GM18907 (cell line): Measurements from ENCODE around the gene BIRC5.

ENCODE experiments used
- ATAC-seq: cut with Tn5 transposase; IDR thresholded peaks from one replicate; pipeline ENCODE4 v1.9.1; 2021; ENCODE audit warnings: mild to moderate bottlenecking, moderate library complexity; ENCODE audit not compliant: unreplicated experiment

BIRC5 gene

DNA sequence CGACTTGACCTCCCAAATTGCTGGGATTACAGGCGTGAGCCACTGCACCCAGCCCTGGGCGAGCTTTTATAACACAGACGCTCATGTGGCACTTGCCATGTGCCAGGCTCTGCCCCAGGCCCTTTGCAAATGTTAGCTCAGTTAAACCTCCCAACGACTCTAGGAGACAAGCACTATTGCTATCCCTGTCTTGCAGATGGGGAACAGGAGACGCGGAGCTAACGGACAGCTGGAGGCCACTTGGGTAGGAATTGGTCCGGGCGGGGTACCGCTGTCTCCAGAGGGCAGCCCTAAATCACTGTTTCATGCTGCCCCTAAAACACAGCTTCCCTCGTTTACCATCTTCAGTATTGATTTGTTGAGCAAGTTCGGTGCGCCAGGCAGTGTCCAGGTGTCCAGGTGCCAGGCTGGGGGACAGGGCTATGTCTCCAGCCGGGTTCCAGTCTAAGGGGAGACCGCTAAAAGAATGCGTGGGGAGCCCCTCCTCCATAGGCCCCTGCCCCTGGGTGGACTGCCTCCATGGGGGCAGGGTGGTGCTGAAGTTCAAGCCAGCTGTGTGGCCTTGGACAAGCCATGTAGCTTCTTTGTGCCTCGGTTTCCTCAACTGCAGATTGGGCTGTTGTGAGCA is 41.1 kb downstream of the BIRC5 start:
- ATAC-seq, result no peak

DNA sequence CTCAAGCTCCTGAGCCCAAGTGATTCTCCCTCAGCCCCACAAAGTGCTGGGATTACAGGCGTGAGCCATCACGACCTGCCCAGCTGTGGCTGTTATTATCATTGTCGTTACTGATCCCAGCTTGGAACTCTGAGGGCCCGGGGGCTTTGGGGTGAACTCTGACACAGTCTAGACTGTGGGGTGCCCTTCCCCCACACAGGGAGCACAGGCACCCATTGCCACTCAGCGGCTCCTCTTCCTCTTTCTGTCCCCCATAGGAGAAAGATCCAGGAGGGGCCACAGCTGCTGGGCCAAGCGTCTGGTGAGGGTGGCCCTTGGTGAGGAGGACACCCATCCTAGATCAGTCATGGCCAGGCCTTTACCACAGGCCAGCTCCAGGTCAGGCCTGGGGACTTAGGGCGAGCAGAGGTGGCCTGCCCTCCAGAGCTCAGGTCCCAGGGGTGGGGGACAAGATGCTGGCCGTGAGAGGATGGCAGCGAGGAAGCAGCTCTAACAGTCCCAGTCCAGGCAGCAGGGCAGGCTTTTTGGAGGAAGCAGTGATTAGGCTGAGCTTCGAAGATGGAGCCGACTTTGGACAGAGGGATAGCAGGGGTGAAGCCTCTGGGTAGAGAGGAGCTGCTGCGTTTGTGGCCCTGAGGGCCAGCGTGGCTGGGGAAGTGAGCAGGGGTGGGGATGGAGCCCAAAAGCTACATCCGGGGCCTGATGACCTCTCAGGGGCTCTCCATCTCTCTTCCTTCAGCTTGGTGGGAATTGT is 42.1 kb downstream of the BIRC5 start:
- ATAC-seq, result no peak

- ATAC-seq, result no peak
Measured at GRCh38 chr17:78256707-78257591, 42.9 kb downstream of the BIRC5 start.

- peak; percentile 41 for ATAC-seq
Measured at GRCh38 chr17:78257810-78258322, 43.8 kb downstream of the BIRC5 start.

DNA sequence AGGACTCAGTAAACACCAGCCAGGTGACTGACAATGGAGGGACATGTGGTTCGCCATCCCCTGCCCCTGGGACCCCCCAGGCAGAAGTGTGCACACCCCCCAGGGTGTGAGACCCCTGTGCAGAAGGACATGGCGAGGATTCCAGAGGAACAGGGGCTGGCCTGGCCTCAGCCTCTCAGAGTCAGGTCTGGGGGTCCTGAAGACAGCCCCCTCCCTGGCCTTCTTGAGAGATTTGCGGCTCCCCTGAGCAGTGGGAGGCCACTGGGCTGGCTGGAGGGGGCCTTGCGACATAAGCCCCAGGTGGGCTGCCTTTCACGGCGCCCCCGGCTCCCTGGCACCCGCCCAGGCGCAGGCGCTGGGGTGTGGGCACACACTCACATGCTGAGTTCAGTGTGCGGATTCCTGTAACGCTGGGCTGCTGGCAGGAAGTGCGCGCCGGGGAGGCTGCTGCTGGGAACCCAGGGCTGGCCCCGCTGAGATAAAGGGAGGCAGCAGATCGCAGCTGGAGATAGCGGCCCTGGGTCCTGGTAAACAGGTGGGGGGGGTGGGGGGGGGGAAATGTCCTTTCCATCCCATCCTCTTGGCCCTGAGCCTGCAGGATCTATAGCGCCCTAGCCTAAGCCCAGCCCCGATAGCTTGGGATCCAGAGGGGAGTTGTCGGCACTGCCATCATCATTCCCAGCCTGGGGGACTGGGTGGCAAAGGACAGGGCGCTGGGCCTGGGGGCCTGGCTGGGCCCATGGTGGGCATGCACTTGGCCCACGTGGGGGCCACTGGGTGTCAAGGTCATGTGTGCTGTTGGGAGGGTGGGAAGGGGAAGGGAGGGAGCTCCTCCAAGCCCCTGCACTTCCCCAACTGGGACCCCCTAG is 44.5 kb downstream of the BIRC5 start:
- no peak for ATAC-seq

DNA sequence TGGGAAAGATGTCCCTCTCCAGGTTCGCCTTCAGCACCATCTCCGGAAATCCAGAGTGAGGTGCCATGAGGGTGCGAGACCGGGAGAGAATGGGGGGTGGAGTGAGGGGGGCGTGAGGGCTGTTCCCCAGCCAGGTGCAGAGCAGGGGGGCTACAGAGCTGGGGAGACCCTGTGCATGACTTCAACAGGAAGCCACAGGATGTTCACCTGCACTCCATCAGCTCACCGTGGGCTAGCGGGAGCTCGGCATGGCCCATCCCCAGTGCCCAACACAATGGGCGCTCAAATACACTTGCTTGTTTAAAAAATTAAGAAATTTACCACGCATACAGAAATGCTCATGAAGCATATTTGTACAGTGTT is 45.1 kb downstream of the BIRC5 start:
- ATAC-seq, result no peak

- ATAC-seq, result no peak
Measured at GRCh38 chr17:78263063-78263735, 49.1 kb downstream of the BIRC5 start.

GRCh38 chr17:78263736-78264340 is 49.8 kb downstream of the BIRC5 start:
- no peak for ATAC-seq

DNA sequence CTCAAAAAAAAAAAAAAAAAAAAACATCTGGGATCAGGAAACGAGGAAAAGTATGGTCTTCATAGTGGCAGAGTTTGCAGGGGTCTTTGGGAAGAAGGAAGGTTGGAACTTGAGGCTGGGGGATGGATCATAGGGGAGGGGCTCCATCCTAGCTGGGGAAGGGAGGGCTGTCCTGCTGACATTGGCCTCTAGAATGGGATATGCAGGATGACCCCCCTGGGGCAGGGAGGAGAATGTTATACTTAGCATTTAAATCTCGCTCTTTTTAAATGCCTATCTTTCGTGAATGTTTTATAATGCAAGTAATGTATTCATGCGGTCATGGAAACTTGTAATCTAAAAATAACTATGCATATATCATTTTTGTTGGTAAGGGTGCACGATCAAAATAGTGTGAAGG is 50.5 kb downstream of the BIRC5 start:
- no peak for ATAC-seq

DNA sequence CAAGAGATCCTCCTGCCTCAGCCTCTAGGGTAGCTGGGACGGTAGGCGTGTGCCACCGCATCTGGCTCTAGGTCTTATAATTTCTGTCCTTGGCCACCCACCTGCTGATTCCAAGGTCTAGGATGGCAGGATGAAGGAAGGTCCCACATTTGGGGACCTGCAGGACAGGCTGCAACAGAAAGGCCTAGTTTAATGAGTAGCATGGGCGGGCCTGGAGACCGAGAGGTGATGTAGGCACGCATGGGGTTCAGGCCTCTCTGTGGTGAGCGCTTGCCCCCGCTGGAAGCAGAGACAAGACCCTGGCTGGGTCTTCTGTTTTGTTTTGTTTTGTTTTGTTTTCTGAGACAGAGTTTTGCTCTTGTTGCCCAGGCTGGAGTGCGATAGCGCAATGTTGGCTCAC is 51.1 kb downstream of the BIRC5 start:
- no peak for ATAC-seq

DNA sequence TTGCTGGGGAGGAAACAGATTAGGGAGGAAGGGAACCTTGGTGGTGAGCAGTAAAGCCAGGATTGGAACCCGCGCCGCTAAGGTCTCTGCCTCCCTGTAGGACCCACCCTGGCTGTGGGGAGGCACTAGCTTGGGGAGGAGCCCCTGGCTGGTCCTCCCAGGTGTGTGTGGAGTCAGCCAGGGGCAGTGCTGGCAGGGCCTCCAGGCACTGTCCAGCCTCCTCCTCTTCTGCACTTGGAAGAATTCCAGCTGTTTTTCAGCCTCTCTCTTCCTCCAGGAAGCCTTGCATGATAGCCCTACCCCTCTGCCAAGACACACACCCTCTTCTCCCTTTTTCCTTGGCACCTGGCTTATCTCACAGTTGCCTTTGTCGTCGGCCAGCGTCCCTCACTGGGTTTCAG is 52.2 kb downstream of the BIRC5 start:
- no peak for ATAC-seq

- no peak for ATAC-seq
Measured at GRCh38 chr17:78266771-78267170, 52.7 kb downstream of the BIRC5 start.

DNA sequence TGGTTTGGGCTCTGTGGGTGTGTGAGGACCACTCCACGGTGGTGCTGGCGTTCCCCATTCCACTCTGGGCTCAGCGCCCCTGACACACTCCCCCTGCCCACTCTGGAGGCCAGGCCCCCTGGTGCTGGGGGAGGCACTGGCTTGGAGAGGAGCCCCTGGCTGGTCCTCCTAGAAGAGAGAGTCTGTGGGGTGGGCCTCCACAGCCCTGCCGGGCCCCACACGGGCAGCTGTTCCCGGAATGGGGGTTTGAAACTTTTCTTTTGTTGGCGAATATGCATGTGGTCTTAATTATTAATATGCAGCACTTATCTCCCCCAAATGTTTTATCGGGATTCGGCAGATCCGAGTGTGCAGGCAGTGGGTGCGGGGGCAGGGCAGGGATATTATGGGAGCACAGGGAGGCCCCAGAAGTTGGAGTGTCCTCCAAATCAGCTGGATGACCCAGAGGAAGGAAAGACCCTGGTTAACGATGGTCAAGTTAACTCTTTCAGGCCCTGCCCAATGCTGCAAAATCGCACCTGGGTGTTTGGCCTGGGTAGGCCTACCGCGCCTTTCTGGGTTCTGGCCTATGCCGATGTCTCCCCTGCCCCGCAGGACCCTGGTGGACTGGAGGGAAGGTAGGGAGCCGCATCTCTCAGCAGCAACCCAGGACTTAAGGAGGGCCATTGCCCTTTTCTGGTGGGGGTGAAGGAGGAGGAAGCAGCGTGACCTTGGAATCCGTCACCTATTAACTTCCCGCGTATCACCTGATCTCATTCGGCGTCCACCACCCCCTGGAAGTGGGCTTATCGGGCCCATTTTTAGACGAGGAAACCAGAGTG is 53.4 kb downstream of the BIRC5 start:
- no peak for ATAC-seq

- no peak for ATAC-seq
Measured at GRCh38 chr17:78268191-78268874, 54.3 kb downstream of the BIRC5 start.

GRCh38 chr17:78268951-78269905 is 55.2 kb downstream of the BIRC5 start:
- no peak for ATAC-seq

DNA sequence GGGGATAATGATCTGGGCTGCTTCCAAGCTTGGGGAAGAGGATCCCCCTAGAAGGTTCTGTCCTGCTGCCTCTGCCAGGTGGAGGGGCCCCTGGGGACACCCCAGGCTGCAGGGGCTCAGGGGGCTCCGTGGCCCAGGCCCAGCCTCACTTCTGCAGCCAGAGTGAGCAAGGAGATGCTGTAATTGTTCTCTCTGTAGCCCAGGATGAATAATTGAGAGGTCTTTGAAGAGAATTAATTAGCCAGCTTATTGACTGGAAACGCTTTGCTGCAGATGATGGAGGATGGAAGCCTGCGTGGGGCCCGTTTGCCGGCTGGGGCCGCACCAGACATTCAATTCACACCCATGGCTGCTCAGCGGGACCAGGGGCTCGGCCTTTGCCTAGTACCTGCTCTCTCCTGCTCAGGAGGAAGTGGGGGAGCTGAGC is 55.9 kb downstream of the BIRC5 start:
- ATAC-seq, result no peak
